GM19025 (cell line): ENCODE data around the gene PHF2.

Source experiments
- ATAC-seq: cut with Tn5 transposase; IDR thresholded peaks from one replicate; pipeline ENCODE4 v1.9.1; 2021; ENCODE audit warnings: mild to moderate bottlenecking, low read depth, moderate library complexity; ENCODE audit not compliant: unreplicated experiment

Gene PHF2

DNA sequence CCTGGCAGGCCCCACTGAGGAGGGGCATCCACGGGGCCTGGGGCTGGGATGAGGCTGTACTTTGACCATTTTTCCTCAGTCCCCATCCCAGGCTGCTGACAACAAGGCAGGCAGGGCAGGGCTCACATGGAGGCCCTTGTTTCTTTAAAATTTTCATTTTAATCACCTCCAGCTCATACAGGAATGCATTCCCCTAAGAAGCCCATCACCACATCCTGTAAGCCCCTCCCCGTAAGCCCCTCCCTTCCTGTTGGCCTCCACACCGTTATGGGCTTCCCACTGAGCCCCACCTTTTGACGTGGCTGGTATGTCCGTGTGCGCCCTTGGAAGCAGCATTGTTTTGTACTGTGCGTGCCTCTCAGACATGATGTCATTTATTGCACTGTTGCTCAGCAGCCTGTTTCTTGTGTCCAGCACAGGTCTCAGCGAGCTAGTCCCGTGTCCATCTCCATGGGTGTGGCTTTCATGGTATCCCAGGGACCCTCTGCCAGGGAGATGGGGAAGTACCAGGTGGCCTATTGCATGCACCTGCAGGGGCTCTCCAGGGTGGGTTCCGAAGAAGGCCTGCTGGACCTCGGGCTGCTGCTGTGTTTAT lies 22.4 kb downstream of the PHF2 start:
- no peak for ATAC-seq

DNA sequence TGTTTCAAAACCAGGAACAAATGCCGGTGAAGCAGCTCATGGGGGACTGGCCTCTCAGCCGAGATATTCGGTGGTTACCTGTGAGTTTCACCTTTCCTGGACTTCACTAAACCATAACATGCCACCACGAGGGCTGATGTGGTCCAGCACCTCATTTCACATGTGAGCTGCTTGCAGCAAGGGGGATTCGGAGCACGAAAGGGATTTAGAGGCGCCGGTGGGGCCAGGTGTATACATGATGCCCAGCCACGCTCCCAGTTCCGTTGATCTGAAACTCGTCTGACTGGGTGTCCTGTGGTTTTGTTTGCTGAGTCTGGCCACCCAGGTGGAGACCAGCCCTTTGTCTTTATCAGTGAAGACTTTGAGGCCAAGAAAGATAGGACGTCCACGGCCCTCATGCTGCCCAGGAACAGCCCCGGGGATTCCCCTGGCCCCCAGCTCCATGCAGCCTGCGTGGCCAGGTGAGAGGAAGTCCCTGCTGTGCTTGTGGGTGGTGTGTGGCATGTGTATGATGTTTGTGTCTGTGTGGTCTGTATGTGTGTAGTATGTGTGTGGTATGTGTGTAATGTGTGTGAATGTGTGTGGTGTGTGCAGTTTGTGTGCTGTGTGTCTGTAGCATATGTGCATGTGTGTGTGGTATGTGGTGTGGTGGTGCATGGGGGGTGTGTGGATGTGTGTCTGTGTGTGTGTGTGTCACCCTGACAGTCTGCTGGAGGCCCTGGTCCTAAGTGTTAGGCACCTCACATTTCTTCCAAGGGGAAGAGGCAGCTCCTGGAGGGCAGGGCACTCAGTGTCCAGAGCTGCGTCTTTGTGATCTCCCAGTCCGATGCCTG lies 23.4 kb downstream of the PHF2 start:
- ATAC-seq: no peak

DNA sequence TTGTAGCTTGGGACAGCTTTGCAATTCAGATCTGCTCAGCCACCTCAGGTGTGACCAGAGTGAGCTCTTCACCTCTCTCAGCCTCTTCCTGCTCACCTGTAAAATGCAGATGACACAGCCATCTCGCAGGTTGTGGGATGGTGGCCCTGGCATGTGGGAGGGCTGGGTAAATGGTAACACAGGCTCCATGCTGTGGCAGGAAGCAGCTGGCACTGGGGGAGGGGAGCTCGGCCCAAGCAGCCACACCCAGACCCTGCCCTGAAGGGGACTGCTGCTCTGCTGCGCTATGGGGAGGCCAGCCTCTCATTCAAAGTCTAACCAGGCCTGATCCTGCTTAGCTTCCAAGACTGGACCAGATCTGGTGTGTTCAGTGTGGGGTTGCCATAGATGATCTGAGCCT lies 24.1 kb downstream of the PHF2 start:
- ATAC-seq: no peak

DNA sequence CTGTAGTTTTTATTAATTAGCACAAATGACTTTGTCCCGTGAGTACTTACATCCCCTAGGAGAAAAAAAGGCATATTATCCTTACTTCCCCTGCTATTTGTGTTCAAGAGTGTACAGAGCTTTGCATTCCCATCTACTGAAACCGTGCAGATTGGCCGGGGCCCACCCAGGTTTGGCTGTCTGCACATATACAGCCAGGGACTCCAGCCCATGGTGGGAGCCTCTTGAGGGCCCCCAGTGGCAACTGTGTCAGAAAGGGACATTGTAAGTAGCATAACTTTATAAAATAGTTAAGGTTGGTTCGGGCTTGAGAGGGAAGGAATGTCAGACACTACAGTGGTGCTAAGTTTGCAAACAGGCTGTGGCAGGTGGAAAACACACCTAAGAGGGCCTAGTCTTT lies 24.7 kb downstream of the PHF2 start:
- no peak for ATAC-seq

DNA sequence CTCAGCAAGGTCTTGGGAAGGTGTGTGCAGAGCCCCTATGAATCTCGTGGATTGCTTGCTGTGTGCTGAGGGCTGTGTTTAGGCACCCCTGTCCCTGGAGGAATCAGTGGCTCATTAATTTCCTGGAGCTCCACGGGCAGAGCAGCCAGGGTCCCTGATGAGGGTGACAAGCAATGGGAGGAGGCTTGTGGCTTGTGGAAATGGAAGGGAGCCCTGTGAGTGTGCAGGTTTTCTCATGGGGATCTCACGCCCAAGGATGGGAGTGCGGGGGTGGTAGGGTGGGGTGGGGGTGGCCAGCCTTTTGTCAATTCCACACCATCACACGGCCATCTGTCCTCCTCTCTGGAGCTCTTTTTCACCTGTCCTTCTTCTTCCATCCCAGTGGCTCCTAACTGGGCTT lies 25.3 kb downstream of the PHF2 start:
- no peak for ATAC-seq

DNA sequence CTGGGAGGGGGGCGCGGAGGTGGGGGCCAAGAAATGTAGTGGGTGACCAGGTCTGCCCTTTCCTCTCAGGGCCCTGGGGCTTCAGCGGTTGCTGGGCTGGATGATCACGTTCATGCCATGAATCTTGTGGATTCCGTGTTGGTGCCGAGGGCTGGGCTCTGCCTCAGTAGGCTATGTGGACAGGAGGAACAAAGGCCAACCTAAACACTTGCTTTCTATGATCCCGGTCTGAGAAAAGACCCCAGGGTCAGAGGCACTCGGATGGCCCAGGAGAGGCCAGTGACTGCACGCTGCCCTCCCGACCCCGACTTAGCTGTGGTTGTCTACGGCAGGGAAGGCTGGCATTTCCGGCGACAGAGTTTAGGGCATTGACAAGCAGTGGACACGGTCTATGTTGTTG lies 26.6 kb downstream of the PHF2 start:
- ATAC-seq: no peak

DNA sequence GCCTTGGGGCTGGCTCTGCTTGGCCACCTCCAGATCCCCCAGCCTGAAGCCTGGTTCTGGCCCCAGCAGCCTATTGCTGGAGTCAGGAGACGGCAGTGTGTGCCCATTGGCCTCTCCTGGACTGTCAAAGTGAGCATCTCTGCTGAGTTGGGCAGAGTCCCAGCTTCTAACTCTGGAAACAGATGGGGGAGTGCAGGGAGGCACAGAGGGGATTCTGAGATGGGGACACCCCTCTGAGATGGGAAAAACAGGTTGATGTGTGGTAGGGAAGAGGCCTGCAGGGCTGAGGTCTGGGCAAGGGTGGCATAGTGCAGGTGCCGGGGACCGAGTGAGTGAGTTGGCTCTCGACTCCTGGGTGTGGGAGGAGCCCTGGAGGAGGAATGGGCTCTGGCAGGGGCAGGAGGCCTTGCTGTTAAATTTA lies 27.5 kb downstream of the PHF2 start:
- no peak for ATAC-seq

DNA sequence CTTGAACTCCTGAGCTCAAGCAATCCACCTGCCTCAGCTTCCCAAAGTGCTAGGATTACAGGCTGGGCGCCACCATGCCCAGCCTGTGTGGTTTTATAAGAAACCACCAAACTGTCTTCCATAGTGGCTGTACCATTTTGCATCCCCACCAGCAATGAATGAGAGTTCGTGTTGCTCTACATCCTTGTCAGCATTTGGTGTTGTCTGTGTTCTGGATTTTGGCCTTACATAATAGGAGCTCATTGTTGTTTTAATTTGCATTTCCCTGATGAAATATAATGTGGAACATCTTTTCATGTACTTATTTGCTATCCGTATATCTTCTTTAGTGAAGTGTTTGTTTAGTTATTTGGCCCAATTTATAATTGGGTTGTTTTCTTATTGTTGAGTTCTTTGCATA lies 29.8 kb downstream of the PHF2 start:
- no peak for ATAC-seq

DNA sequence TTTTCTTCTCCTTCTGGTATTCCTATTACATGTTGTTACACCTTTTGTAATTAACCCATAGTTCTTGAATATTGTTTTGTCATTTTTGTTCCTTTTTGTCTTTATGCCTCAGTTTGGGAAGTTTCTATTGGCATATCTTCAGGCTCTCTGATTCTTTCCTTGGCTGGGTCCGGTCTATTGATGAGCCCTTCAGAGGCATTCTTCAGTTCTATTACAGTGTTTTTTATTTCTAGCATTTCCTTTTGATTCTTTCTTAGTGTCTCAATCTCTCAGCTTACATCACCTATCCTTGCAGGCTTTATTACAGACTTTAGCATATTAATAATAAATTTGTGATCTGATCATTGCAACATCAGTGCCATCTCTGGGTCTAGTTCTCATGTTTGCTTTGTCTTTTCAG lies 33.8 kb downstream of the PHF2 start:
- no peak for ATAC-seq

DNA sequence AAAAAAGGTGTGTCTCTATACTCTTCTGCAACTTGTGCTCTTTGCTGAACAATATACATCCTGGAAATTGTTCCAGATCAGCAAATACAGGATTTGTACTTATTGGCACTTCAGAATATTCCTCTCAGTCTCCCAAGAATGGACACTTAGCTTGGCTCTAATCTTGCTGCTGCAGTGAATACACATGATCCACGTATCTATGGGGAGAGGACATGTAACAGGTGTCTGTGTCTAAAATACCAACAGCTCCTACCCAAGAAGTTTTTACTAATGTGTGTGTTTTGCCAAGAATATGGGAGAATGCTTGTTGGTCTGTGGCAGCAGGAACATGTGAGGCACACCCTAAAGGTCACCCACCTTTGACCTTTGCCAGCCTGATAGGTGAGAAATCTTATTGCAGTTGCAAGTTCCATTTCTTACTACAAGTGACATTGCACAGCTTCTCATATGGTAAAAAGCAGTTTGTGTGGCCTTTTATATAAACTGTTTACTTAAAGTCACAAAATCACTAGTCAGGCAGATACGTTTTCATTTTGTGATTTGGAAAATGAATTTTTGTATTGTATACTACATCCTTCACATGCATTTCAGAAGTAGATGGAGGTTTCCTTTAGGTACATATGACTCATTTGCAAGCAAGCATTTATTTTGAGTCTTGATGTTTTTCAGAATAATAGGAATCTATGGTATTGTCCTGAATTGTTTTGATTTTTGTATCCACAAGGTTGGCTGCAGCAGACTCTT lies 35.8 kb downstream of the PHF2 start:
- no peak for ATAC-seq

DNA sequence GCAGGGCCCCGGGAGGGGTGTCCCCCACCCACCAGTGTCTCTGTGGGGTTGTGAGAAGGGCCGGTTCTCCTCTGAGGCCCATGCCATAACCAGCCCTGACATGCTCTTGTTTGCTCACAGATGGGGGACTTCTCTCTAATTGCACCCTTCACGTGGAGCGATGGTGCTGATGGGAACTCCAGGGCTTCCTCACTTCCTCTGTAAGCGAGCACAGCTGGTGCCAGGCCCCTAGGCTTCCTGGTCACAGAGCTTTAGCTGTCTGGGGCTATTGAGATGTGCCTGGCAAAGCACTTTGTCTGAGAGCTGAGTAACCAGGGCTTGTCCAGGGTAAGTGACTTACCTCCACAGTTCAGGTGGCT lies 36.4 kb downstream of the PHF2 start:
- ATAC-seq: peak; percentile 70

DNA sequence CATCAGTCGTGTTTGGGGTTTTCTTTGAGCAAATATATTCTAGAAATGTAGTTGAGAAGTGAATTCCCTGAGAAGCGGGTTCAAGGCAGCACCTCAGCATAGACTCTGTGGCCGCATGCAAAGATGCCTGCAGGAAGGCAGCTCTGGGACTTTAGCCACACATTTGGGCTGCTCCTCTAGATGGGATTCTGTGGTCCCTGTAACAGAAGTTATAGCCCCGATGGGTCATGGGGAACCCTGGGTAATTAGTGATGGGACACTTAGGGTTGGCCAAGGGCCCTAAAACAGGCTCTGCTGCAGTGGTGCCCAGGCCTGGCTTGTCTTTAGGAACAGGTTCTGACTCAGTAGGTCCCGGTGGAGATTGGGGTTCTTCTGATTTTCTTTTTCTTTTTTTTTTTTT lies 36.8 kb downstream of the PHF2 start:
- ATAC-seq: no peak

DNA sequence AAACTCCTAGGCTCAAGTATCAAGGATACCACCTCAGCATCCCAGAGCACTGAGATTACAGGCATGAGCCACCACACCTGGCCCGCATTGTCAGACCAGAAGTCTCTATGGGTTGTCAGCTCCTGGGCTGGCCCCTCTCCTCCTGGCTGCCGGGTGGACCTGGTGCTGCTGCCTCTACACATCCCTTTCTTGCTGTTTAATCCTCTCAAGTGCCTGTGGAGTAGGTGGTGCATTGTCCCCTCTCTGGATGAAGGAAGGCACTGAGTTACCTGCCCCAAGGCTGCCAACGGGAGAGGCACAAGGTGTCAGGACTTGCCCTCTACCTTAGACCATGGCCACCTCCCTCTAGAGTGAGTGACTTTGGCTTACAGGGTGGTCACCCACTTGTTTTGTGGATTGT lies 37.4 kb downstream of the PHF2 start:
- no peak for ATAC-seq

DNA sequence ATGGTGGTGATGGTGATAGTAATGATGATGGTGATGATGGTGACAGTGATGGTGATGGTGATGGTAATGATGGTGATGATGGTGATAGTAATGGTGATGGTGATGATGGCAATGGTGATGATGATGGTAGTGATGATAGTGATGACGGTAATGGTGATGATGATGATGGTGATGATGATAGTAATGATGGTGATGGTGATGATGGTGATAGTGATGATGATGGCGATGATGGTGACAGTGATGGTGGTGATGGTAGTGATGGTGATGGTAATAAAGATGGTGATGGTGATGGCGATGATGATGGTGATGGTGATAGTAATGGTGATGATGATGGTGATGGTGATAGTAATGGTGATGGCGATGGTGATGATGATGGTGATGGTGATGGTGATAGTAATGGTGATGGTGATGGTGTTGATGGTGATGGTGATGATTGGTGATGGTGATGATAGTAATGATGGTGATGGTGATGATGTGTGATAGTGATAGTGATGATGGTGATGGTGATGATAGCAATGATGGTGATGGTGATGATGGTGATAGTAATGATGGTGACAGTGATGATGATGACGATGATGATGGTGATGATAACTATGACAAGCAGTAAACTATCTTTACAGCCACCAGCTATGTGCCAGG lies 38.6 kb downstream of the PHF2 start:
- no peak for ATAC-seq

DNA sequence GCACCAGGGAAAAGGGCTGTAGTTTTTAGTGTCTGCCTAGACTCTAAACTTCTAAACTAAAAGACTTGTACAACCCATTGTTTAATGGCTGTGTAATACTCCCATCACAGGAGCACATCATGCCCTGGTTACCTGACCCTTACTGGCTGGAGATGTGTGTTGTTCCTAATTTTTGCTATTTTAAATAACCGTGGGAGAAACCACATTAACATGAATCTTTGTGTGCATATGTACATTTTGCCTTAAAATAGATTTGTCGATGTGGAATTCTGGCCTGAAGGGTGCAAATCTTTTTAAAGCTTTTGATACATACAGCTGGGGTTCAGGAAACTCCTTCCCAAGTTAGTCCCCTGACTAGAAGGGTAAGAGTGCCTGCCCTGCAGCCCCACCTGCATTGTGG lies 39.7 kb downstream of the PHF2 start:
- ATAC-seq: no peak

DNA sequence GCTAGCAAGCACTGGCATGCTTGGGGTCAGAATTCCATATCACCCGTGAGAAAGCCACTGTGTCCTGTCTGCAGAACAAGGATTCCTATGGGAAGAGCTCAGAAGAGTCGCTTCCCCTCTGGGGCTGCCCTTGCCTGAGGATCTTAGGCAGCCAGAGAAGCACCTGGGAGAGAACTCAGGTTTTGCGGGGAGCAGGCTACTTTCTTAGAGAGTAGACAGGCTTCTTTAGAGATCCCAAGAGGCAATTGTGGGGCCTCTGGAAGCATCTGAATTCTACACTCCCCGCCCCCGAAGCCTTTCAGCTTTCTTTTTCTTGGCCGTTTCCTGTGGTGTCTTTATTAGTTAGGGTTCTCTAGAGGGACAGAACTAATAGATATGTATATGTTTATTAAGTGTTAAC lies 40.9 kb downstream of the PHF2 start:
- ATAC-seq: no peak

DNA sequence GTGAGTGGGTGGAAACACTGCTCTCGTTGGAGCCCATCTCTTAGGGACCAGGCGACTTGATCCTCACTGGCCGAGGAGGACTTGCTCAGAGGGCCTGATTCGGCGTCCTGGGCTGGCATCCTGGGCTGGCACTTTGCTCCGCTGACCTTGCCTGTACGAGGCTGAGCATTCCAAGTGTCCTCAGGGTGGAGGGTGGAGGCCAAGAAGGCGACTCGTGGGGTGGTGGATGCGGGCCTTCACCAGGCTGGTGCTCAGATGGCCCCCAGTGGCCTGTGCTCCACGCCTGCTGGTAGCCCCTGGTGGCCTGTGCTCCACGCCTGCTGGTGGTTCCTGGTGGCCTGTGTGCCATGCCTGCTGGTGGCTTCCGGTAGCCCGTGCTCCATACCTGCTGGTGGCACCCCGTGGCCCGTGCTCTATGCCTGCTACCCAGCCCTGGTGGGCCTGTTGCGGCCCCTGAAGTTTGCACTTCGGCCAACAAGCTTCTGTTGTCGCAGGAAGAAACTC lies 42.9 kb downstream of the PHF2 start:
- ATAC-seq: no peak

DNA sequence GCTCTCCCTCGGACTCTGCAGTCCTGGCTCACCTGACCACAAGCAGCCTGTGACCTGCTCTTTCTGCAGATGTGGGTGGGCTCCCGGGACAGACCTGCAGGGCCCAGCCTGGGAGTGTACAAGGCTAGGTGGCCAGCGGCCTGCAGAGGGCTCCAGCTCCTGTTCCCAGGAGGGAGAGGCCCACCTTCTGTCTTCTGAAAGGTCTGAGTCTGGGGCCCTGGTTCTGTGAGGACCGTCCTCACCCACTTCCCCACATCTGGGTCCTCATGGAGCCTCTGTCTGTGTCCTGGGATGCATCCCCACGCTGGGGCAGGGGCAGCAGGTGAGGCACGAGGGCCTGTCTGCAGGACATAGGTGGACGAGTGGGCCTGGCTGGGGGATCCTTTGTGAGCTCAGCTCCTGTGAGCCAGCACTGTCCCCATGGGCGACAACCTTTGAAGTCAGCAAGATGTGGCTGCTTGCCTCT lies 43.7 kb downstream of the PHF2 start:
- no peak for ATAC-seq

DNA sequence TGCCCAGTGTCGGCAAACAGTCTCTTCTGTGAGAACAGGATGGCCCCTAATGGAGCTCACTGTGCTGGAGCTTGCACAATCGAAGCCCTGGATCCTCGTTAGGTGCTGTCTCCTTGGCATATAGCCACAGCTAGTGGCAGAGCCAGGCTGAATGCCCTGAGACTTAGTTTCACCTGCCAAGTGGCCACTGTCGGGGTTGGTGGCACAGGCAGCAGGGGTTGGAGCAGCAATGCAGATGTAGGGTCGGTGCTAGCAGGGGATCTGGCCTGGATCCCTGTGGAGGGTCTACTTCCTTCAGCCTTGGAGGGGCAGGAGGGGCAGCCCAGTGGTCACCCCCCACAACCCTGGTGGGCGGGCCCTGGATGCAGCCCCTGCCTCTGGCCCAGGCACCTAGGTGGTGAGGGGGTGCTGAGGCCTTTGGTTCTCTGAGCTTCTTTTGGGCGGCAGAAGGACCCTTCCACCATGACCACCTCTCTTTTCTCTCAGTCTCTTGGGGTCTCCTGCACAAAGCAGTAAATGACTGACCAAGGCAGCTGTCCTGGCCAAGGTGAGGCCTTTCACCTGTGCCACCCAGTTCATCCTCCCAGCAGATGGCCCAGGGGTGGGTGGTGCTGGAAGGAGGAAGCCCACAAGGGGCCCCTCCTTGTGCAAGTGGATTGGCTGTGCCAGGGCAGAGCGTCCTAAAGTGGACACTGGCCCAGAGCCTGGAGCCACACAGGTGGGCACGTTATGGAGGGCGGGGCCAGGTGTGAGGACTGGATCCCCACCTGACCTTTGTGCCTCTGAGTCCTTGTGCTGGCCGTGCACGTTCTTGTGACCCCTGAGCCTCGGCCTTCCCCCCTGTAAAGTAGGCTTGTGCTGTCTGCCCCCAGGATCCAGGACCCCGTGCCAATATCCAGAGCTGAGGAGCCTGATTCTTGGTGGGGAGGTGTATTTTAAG lies 44.8 kb downstream of the PHF2 start:
- ATAC-seq: no peak

DNA sequence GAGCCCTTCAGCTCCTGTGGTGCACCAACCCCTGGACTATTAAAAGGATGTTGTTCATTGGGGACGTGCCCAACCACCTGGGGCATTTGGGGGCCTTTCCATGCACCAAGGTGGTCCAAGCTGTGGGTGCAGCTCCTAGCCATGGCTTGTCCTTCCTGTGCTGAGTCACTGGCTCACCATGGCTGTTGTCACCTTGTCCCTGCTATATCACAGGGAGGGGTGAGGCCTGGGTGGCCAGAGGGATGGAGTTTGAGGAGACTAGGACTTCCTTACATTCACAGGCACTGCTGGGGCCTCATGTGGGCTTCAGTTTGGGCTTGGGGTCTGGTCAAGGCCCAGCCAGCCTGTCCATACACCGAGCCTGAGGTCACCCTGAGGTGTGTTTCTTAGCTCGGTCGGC lies 45.5 kb downstream of the PHF2 start:
- ATAC-seq: no peak
